LHCN-M2 (cell line): ENCODE measurements around the gene EMX2. TPM values are rescaled to one million over a fixed set of nuclear protein-coding genes. Genes with fewer than 3 reads are reported as not detected.
"Not testable (repeated sequence)": the region's sequence is repeated elsewhere in the genome, so short reads cannot be mapped to it uniquely, and the experiment has no call there.

Source experiments
- DNase-seq: peaks from one replicate; pipeline ENCODE4 v3.0.0-alpha.2; 2012; ENCODE audit warnings: low read depth
- total RNA-seq: library from RNA; depleted of rRNA; stranded (reverse); fragments of >200 nt; gene quantifications from 2 replicates; pipeline ENCODE4 v1.2.3, GENCODE V29; 2014

EMX2 gene
- total RNA-seq, 1 experiment from 2014 or later = not detected

DNA sequence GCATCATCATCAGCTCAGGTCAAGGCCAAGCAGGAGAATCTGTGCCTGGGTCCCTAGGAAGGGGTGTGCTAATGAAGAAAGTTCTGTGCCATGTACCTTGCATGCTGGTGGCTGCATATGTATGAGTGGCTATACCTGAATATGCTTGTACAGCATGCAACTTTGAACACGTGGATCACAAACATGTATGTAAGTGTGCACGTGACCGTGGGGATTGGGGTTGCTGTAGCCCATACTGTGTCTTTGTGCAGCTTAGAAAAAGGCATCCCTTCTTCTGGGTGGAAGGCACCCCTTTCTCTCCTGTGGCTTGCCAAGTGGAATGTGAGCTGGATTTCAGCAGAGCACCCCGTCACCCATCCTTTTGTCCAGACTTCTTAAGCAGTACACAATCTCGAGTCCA, 13.8 kb downstream of the EMX2 start:
- no peak for DNase-seq

DNA sequence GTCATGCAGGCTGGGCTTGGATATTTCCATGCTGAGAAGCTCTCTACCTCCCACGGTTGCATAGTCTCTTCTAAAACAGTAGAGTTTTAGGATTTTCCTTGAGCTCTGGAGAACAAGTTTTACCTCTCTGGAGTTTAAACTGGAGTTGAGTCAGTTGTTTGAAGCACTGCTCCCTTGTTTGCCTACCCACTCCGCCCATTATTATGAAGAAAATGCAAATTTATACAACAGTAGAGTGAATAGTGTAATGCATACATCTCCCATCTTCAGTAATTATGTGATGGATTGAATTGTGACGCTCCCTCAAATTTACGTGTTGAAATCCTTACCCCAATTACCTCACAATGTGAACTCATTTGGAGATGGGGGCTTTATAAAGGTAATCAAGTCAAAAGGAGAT, 17.2 kb downstream of the EMX2 start:
- DNase-seq = no peak

DNA sequence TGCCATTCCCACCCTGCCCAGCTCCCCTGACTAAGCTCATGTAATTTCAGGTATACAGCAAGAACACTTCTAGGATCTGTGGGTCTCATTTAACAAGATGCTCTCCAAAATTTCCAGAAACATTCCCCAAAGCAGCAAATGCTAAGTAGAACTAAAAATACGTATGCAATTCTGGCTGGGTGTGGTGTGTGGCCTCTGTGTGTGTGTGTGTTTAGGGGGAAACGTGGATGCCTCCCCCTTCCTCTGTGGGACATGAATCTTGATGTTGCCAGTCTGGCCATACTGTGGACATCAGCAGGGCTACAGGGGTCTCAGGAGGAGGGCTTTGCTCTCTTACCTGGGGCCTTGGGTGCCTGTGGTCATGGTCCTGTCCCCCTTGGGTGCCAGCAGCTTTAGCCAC, 18.4 kb downstream of the EMX2 start:
- no peak for DNase-seq

DNA sequence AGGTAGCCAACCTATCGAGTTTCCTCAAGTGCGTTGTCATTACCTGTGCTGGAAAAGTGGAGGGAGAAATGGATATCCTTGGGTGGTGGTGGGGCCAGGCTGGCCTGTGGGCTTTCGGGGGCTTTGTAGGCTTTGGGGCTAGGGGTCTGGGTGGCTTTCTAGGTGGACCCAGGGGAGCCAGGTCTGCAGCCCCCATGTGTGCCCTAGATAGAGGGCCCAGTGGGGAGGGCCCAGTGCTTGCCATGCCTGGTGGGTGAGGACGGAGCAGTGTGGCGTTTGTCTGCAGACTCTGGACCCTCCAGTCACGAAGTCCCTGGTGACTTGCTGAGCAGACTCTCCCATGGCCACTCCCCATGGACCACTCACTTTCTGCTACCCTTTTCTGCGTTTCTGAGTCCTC, 19.7 kb downstream of the EMX2 start:
- DNase-seq = no peak

DNA sequence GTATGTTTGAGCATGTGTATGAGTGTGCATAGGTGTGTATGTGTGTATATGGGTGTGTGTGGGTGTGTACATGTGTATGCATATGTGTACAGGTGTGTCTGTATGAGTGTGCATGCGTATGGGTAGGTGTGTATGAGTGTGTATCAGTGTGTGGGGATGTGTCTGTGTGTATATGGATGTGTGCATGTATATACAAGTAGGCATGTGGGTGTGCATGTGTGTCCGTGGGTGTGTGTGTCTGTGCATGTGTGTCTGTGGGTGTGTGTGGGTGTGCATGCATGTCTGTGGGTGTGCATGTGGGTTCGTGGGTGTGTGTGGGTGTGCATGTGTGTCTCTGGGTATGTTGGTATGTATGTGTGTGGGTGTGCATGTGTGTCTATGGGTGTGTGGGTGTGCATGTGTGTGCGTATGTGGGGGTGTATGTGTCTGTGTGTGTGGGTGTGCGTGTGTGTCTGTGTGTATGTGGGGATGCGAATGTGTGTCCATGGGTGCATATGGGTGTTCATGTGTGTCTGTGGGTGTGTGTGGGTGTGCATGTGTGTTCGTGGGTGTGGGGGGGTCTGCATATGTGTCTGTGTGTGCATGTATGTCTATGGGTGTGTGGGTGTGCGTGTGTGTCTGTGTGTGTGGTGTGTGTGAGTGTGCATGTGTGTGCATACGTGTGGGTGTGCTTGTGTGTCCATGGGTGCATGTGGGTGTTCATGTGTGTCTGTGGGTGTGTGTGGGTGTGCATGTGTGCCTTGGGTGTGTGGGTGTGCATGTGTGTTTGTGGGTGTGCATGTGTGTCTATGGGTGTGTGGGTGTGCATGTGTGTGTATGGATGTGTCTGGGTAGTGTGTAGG, 20.6 kb downstream of the EMX2 start:
- DNase-seq = no peak

DNA sequence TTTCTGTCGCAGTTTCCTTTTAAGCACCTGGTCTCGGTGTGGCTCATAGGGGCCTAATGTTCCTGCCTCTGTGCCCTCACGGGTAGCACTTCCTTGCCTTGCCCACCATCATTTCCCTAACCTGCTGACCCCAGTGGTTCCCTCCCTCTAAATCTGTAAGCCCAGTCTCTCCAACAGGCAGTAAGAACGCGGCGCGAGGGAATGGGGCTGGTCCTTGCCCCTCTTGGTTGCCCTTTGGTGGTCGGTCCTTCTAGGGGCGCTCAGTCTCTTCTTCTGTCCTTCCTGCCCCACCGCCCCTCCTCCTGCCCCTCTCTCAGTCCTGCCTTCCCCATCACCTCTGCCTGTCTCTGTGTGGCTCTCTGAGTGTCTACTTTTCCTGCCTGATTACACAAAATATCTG, 21.2 kb downstream of the EMX2 start:
- DNase-seq = no peak

DNA sequence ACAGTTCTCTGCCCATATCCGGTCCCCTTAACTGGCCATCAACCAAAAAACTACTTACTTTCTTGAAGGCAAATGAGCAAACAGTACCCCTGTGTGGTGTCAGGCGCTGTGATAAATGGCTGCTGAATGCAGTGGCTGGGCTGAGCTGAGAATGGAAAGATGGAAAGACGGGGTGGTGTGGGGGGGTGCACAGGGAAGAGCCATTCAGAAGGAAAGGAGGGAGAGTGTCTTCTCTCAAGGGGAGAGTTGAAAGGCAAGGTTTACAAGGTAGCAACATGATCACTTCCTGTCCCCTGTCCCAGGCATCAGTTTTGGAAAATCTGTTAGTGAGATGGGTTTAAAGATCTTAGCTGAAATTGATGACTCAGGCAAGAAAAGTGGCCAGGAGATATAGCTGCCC, 22.5 kb downstream of the EMX2 start:
- no peak for DNase-seq

DNA sequence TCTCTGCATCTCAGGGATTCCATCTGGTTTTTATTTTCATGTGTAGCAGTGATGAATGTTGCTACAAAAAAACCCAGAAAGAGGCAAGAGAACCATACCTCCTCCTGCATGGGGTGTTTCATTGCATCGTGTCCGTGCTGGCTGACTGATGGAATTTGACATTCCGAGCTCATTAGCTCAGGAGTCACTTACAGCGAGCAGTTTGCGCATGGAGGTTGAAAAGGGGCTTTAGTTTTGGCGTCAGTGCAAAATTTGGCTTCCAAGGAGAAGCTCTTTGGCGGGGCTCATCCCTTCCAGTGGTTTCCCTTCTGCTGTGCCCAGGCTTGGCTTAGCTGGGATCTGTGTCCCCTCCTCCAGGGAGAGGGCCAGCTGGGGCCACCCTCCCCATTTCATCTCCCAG, 25.8 kb downstream of the EMX2 start:
- no peak for DNase-seq

DNA sequence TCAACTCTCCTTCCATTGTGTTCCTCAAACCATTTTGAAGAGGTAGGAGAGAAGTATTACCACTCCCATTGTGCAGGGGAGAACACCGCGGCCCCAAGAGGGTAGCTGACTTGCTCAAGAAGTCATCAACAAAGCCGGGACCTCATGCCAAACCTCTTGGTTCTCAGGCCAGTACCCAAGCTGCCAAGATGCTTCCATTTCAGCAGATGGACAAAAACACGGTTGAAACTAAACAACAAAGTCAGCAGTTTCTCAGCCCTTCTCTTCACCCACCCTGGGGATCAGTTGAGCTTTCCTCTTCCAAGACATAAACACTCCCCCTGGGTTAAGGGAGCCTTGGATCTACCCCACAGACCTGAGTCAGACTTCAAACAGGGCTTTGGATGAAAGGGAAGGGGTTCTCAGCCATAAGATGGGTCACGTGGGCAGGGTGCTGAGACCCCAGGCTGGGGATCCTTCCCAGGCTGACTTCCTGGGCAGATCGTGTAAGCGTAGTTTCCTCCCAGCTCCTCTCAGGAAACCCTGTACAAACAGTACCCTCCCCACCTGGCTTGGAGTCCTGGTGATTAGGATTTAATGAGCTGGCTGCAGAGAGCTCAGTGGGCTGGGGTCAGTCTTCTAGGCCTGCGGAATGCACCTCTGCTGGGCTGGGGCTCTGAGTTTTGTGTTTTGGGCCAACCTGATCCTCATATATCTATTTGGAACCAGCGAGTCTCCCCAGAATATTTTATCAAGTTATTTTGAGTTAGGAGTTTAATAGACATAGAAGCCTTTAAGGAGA, 27.3 kb downstream of the EMX2 start:
- DNase-seq = no peak

DNA sequence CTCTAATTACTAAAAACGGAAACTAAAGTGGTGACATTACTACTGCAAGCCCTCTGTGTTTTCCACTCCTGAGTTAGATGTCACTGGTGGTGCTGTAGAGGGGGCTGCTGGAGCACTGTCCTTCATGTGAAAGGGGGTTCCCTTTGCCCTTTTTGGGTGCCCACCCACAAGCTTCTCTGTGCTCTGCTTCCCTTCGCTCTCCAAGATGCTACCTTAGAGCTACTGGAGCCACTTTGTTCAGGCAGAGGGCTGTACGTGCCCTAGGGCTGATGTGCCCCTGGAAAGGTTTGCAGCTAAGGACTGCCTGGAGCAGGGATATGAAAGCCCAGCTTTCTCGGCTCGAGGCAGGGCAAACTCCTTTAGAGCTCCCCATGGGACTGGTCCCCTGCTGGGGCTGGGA, 28.3 kb downstream of the EMX2 start:
- DNase-seq = no peak

DNA sequence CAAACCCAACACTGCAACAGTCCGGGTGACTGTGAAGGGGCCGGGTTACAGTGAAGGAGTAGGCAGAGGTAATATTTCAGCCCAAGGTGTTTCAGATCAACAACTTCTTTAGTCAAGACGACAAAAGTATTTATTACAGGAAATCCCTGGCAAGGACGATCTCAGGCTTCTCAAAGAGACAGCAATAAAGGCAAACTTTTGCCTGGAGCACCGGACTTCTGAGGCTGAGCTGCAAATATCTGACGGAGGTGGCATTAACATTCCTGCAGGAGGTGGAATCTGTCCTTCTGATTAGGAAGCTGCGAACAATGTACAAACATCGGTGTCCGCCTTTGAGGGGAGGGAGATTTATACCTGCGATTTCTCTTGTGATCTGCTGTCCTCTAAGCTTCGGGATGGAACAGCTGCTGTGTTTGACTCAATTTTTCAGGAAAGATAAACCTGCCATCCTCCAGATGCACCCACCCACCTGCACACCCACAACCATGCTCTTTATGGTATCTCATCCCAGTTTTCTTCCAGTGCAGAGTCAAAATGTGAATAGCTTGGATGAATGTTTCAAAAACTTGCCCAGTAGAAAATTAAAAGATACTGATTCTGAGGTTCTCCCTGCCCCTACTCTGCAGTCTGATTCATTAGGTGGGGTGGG, 32.1 kb downstream of the EMX2 start:
- DNase-seq = no peak

DNA sequence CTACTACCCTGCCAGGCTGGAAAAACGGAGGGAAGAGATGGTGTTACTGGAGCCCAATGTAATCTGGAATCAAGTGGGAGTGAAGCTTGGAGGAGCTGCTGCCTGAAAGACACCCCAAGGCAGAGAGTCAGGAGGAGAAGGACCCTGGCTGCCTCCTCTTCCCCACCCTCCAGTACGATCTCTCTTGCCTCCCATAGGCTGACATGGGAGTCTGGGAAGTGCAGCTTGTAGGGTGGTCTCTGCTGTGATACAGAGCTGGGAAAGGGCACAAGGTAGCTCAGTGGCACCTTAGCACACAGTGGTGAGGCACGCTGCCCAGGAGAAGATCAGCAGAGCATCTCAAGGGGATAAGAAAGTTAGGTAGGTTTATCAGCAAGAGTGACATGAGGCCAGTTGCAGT, 35.9 kb downstream of the EMX2 start:
- DNase-seq = no peak

DNA sequence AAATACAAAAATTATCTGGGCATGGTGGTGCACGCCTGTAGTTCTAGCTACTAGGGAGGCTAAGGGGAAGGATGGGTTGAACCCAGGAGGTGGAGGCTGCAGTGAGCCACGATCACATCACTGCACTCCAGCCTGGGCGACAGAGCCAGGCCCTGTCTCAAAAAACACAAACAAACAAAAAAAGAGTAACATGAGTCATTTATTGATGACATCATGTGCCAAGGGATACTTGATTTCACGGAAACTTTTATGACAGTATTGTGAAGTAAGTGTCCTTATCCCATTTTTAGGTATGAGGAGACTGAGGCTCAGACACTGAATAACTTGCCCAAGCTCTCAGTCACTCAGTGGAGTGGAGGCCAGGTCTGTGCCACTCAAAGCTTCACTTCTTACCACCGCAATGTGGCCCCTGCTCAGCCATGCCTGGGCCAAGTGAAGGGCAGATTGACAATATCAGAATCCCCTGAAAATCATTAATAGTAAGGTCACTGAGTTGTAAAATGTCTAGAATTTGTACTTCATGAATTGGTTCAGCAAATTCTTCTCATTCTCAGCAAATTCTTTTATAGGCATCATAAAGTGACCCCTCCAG, 36.5 kb downstream of the EMX2 start:
- no peak for DNase-seq

DNA sequence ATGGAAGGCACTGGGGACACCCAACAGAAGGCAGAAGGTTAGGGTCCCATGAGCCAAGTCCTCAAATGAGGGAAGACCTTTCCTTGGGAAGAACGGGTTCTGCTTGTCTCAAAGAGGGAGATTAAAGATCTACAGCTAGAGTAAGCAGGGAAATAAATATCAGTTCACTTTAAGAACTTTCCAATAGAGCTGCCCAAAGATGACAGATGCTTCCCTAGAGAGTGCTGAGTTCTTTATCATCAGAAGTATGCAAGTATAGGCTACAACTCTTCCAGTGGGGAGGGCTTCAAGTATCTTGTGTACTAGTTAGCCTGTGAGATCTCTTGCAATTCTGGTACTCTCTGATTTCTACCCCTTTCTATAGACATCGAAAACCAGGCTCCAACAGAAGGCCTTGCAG, 39.4 kb downstream of the EMX2 start:
- no peak for DNase-seq

DNA sequence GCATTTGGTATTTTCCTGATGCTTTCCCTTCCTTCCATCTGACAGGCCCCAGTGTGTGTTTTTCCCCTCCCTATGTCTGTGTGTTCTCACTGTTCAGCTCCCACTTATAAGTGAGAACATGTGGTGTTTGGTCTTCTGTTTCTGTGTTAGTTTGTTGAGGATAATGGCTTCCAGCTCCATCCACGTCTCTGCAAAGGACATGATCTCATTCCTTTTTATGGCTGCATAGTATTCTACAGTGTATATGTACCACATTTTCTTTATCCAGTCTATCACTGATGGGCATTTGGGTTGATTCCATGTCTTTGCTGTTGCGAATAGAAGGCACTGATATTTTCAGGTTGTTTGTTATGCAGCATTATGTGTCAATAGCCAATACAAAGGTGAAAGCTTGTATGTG, 42.3 kb downstream of the EMX2 start:
- not testable (repeated sequence) for DNase-seq

DNA sequence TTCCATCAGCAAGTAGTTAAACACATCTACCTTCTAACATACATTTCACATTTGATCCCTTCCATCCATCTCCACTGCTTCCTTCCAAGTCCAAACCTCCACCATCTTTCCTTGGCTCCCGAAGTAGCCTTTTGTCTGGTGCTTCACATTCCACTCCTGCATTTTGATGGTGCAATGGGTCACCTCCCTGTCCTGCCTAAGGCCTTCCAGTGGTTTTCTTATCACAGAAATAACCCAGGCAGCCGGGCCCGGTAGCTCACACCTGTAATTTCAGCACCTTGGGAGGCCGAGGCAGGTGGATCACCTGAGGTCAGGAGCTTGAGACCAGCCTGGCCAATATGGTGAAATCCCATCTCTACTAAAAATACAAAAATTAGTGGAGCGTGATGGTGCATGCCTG, 44.5 kb downstream of the EMX2 start:
- no peak for DNase-seq

DNA sequence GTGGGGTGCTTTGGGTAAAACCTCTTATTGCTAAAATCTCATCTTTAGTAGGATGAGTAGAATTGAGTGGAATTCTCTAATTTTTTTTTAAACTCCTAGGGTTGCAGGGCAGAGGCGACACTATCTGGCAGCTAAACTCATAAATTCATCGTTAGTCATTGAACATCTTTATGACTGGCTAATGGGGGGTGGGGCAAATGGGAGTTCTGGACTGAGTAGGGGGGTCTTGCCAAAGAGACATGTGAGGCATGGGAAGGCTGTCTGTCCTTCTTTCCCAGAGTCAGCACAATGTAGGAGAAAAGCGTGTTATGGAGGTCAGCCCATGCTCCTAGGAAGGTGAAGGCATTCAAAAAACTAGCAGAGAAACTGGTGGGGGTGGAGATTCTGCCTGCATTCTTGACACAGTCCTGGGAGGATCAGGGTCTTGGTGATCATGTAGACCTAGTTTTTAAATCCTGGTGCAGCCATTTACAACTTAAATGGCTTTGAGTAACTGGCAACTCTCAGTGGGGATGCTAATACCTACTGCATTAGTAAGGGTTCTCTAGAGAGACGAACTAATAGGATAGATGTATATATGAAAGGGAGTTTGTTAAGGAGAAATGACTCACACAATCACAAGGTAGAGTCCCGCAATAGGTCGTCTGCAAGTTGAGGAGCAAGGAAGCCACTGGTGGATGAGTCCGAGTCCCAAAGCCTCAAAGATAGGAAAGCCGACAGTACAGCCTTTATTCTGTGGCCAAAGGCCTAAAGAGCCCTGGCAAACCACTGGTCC, 47.7 kb downstream of the EMX2 start:
- no peak for DNase-seq

DNA sequence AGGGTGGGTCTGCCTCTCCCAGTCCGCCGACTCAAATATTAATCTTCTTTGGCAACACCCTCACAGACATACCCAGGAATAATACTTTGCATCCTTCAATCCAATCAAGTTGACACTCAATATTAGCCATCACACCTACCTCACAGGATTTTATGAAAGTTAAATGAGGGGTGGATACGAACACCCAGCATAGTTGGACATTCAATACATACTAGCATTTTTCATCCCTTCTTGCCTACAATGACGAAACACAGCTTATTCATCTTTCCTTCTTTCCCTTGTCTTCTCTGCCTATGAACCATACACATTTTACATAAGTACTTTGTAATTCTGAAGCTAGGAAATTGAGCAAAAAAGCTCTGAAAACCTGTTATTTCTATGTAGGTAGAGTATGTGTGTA, 48.5 kb downstream of the EMX2 start:
- no peak for DNase-seq

DNA sequence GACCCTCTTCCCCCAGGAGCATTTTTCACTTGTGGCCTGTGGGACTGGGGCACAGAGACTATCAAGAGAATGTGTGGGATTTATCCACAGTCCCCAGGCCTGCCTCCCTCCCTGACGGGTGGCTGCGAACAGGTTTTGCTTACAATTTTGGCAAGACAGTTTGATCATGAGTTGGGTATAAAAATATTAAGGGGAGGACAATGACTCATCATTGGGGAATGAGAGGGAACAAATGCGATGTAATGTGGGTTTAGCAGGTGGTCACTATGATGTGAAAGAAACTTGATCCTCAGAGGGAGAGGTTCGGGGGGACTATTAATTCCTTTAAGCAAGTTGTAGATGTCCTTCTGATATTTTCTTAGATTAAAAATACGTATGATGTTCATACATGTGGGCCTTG, 52.2 kb downstream of the EMX2 start:
- peak; percentile 4 for DNase-seq

DNA sequence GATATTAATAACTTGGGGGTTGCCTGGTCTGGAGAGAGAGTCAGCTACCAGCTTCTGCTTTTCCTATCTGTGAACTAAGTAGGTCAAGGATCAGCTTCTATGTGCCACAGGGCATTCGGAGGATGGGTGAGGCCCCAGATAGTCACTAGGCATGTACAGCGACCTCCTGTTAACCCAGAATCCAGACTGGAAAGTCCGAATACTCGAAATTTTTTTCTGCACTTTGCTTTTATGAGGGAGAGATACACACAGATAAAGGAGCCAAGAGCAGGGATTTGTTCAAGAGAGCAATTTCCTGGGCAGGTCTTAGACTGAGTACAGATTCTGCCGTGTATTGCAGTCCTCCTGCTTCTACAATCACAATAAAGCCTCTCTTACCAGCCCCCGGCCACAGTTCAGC, 54.2 kb downstream of the EMX2 start:
- DNase-seq = no peak

DNA sequence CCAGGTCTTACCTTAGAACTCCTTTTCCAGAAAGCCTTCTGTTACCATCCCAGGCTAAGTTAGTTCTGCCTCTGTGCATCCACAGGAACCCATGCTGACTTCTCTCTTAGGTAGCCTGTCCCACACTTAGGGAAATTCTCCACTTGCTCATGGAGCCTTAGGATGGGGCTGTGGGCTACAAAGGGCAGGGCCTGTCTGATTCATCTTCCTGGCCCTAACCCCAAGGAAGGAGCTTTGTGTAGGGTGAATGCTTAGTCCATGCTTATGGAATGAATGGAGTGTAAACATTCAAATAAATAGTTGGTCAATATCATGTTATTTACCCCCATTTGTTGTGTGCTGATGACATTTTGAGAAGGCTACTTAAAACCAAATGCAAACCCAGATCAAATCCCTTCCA, 54.7 kb downstream of the EMX2 start:
- DNase-seq = no peak
